WTC11 (cell line): ENCODE measurements around the gene CEP78.

Experiments used
- ATF6 ChIP-seq: sonication (generic); formaldehyde crosslinking; IDR thresholded peaks from 2 replicates; pipeline ENCODE4 v1.8.1; 2023; ENCODE audit warnings: mild to moderate bottlenecking, missing genetic modification reagents
- CREB1 ChIP-seq: sonication (generic); formaldehyde crosslinking; IDR thresholded peaks from 2 replicates; pipeline ENCODE4 v1.8.0; 2023; ENCODE audit warnings: mild to moderate bottlenecking, missing genetic modification reagents
- CTCF ChIP-seq: fragments of 200-600 bp; IDR thresholded peaks from 2 replicates; pipeline ENCODE4 v1.8.0; 2022; ENCODE audit warnings: antibody characterized with exemption
- E2F5 ChIP-seq: sonication (generic); formaldehyde crosslinking; IDR thresholded peaks from 2 replicates; pipeline ENCODE4 v1.8.1; 2022; ENCODE audit warnings: mild to moderate bottlenecking, moderate library complexity, missing genetic modification reagents
- ESRRA ChIP-seq: sonication (generic); formaldehyde crosslinking; IDR thresholded peaks from 2 replicates; pipeline ENCODE4 v1.8.1; 2022; ENCODE audit warnings: mild to moderate bottlenecking, missing genetic modification reagents, borderline replicate concordance
- ETV6 ChIP-seq: sonication (generic); formaldehyde crosslinking; IDR thresholded peaks from 2 replicates; pipeline ENCODE4 v1.8.1; 2022; ENCODE audit warnings: mild to moderate bottlenecking, missing genetic modification reagents
- FOXP4 ChIP-seq: sonication (generic); formaldehyde crosslinking; IDR thresholded peaks from 2 replicates; pipeline ENCODE4 v1.8.0; 2022; ENCODE audit warnings: mild to moderate bottlenecking, missing genetic modification reagents
- JUN ChIP-seq: sonication (generic); formaldehyde crosslinking; IDR thresholded peaks from 2 replicates; pipeline ENCODE4 v1.8.0; 2023; ENCODE audit warnings: mild to moderate bottlenecking, missing genetic modification reagents
- MAX ChIP-seq: sonication (generic); formaldehyde crosslinking; IDR thresholded peaks from 2 replicates; pipeline ENCODE4 v1.8.0; 2022; ENCODE audit warnings: mild to moderate bottlenecking, missing genetic modification reagents
- RORB ChIP-seq: fragments of 250-450 bp; sonication (Bioruptor Pico); IDR thresholded peaks from 2 replicates; pipeline ENCODE4 v1.9.0; 2021; ENCODE audit warnings: mild to moderate bottlenecking
- SMAD4 ChIP-seq: sonication (generic); formaldehyde crosslinking; IDR thresholded peaks from 2 replicates; pipeline ENCODE4 v1.8.0; 2022; ENCODE audit warnings: mild to moderate bottlenecking, missing genetic modification reagents
- USF1 ChIP-seq: sonication (generic); formaldehyde crosslinking; IDR thresholded peaks from 2 replicates; pipeline ENCODE4 v1.8.0; 2022; ENCODE audit warnings: mild to moderate bottlenecking, missing genetic modification reagents
- ZNF263 ChIP-seq: sonication (generic); formaldehyde crosslinking; IDR thresholded peaks from 2 replicates; pipeline ENCODE4 v1.8.1; 2022; ENCODE audit warnings: low read depth, mild to moderate bottlenecking, moderate library complexity, missing genetic modification reagents
- ZNF416 ChIP-seq: fragments of 250-450 bp; sonication (Bioruptor Pico); IDR thresholded peaks from 2 replicates; pipeline ENCODE4 v1.9.0; 2021; ENCODE audit warnings: mild to moderate bottlenecking, inconsistent platforms

- TF ChIP-seq USF1 (CRISPR knock-in tag) (no peak), CTCF (no peak), RORB (CRISPR knock-in tag) (no peak), E2F5 (CRISPR knock-in tag) (no peak), FOXP4 (CRISPR knock-in tag) (no peak), ETV6 (CRISPR knock-in tag) (no peak), ESRRA (CRISPR knock-in tag) (no peak), ZNF263 (no peak), CREB1 (CRISPR knock-in tag) (no peak), ATF6 (CRISPR knock-in tag) (no peak), SMAD4 (CRISPR knock-in tag) (no peak), MAX (CRISPR knock-in tag) (no peak), ZNF416 (no peak), JUN (CRISPR knock-in tag) (no peak)
These were observed 22.2 kb upstream of the CEP78 start for GRCh38 chr9:78213712-78214111.
